ENCODE results near the gene CDC42EP1. TPM values are rescaled to one million over a fixed set of nuclear protein-coding genes. Genes with fewer than 3 reads are reported as not detected.

The CDC42EP1 gene
- total and polyA plus RNA-seq, 12 donors = 10.6 to 48.3 (median 16.2) TPM

DNA sequence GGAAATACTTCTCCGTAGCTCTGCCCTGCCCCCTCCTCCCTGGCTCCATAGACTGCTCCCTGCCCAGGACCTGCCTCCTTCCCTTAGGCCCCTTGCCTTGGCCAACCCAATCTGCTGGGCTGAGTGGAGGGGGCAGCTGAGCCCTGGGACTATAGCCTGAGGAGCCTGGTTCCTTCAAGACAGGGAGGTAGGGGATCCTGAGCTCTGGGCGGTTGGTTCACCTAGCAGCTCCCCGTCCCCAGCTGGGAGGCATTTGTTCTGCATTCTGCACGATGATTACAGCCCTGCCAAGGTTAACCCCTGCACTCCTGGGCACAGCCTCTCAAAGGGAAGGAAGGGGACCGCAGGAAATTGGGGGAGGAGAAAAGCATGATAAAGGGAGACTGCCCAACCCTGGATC lies 3.6 kb upstream of the CDC42EP1 start:
- ATAC-seq (no peak), DNase-seq (no peak)
- intact Hi-C loops (cut with DNase I) = loop anchor here in 1 of 10 donors (5.0 kb wide), 1 partner anchor 916 kb away; no protein-coding TSS in a partner anchor
- Histone ChIP-seq H3K9me3 (no peaks in the 10 kb centered on the region), H3K27ac (peak overlapping the region; percentile 53 to 100 (median 96)), H3K4me3 (no peak overlapping the region), H3K27me3 (peaks cover 0 to 40% (median 4%) of the 10 kb centered on the region in 7 donors), H3K4me1 (peaks cover 12 to 64% (median 53%) of the 10 kb centered on the region in 9 donors), H3K36me3 (peaks cover 0 to 3% (median 0%) of the 10 kb centered on the region in 9 donors)
- TF ChIP-seq CTCF (IDR thresholded peaks at IDR 0.05) = no peak
- WGBS, 2 donors = 7 to 17% methylated on average over 5 of the region's 5 CpGs

- Histone ChIP-seq H3K36me3 (peaks cover 0 to 10% (median 0%) of the 10 kb centered on the region in 9 donors), H3K27me3 (peaks cover 0 to 47% (median 4%) of the 10 kb centered on the region in 7 donors), H3K4me3 (no peak overlapping the region), H3K4me1 (peaks cover 10 to 64% (median 53%) of the 10 kb centered on the region in 9 donors), H3K27ac (peak overlapping the region; percentile 53 to 100 (median 96)), H3K9me3 (no peaks in the 10 kb centered on the region)
- intact Hi-C loops (cut with DNase I) = loop anchor here in 1 of 10 donors (5.0 kb wide), 1 partner anchor 915 kb away; no protein-coding TSS in a partner anchor
- no peak for TF ChIP-seq CTCF (IDR thresholded peaks at IDR 0.05)
- DNase-seq (no peak), ATAC-seq (peak in 7 of 8 donors; percentile 6 to 66 (median 48))
- 62 to 73% methylated on average over 7 of the region's 7 CpGs for WGBS, 2 donors
Observed at GRCh38 chr22:37557321-37558001, 2.8 kb upstream of the CDC42EP1 start.

- Histone ChIP-seq H3K27ac (peak overlapping the region; percentile 32 to 100 (median 96)), H3K4me3 (no peak overlapping the region), H3K9me3 (no peaks in the 10 kb centered on the region), H3K36me3 (peaks cover 0 to 10% (median 0%) of the 10 kb centered on the region in 9 donors), H3K4me1 (peaks cover 8 to 69% (median 58%) of the 10 kb centered on the region in 9 donors), H3K27me3 (peaks cover 0 to 55% (median 4%) of the 10 kb centered on the region in 7 donors)
- intact Hi-C loops (cut with DNase I) = loop anchor here in 1 of 10 donors (5.0 kb wide), 1 partner anchor 913 kb away; no protein-coding TSS in a partner anchor
- DNase-seq = no peak
- WGBS, 2 donors = 83 to 84% methylated on average over 7 of the region's 7 CpGs
- no peak for ATAC-seq
- no peak for TF ChIP-seq CTCF (IDR thresholded peaks at IDR 0.05)
Observed at GRCh38 chr22:37558815-37559214, 1.5 kb upstream of the CDC42EP1 start.

DNA sequence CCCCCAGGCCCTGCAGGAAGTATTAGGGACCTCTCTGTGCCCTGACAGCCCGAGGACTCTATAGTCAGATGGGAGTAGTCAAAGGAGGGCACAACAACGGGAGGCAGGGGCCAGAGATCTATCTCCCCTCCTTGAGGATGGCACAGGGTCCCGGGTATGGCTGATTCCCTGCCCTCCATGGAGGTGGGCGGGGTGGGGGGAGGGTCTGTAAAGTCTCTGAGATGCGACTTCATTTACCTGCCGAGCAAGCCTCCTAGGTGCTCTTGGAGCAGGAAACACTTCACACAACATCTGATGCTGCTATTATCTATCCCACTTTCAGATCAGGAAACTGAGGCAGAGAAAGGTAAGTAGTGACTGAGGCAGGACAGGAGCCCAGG lies 769 bp upstream of the CDC42EP1 start:
- WGBS, 2 donors = 64 to 75% methylated on average over 6 of the region's 6 CpGs
- Histone ChIP-seq H3K4me1 (peaks cover 13 to 75% (median 65%) of the 10 kb centered on the region in 9 donors), H3K9me3 (no peaks in the 10 kb centered on the region), H3K27me3 (peaks cover 0 to 55% (median 4%) of the 10 kb centered on the region in 7 donors), H3K27ac (peak overlapping the region; percentile 96 to 100 (median 99)), H3K36me3 (peaks cover 0 to 12% (median 0%) of the 10 kb centered on the region in 9 donors), H3K4me3 (peak overlapping the region in 9 of 10 donors; percentile 61 to 92 (median 69))
- no peak for TF ChIP-seq CTCF (IDR thresholded peaks at IDR 0.05)
- no peak for DNase-seq
- intact Hi-C loops (cut with DNase I) = loop anchor here in 1 of 10 donors (5.0 kb wide), 1 partner anchor 913 kb away; no protein-coding TSS in a partner anchor
- no peak for ATAC-seq

Measured in heart right ventricle (tissue), 16 donors.